Erythroblast (primary cell): ENCODE data around the gene PPIL6.
"Not testable (repeated sequence)": the region's sequence is repeated elsewhere in the genome, so short reads cannot be mapped to it uniquely, and the experiment has no call there.

ENCODE experiments used
- DNase-seq, 2 experiments: peaks; one replicate each; lab custom pipeline; 2025; lab: John Stamatoyannopoulos, UW
- GATA1 ChIP-seq: IDR thresholded peaks from 2 replicates; pipeline ENCODE4 v1.6.1; 2011; ENCODE audit warnings: low read depth, mild to moderate bottlenecking, control low read depth, low read length, moderate library complexity
- POLR2A ChIP-seq: IDR thresholded peaks from 2 replicates; pipeline ENCODE4 v1.6.1; 2011; ENCODE audit warnings: mild to moderate bottlenecking, low read length

The PPIL6 gene

DNA sequence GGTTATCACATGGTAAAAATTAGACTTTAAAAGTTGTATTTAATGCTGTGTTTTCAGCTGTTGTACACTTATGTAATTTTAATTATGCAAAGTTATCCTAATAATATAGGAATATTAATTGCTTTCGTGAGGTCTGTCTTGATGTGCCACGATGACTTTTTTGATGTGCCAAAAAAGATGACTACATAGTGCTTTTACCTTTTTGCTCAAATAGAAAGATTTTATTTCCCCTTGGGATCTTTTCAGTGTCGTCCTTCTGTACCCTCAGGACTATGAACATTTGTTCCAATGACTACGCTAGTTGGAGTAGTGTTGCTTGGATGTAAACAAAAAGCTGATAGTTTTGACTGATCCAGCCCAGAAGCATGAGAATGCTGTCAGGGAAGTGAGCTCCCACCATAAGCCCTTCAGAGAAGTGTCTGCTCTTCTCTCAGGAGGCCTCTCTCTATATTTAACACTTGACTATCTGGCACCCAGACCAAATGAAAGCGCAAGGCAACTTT, 56.9 kb downstream of the PPIL6 start:
- peak; percentile 42 to 50 for DNase-seq
- TF ChIP-seq GATA1 (no peak), POLR2A (no peak)

DNA sequence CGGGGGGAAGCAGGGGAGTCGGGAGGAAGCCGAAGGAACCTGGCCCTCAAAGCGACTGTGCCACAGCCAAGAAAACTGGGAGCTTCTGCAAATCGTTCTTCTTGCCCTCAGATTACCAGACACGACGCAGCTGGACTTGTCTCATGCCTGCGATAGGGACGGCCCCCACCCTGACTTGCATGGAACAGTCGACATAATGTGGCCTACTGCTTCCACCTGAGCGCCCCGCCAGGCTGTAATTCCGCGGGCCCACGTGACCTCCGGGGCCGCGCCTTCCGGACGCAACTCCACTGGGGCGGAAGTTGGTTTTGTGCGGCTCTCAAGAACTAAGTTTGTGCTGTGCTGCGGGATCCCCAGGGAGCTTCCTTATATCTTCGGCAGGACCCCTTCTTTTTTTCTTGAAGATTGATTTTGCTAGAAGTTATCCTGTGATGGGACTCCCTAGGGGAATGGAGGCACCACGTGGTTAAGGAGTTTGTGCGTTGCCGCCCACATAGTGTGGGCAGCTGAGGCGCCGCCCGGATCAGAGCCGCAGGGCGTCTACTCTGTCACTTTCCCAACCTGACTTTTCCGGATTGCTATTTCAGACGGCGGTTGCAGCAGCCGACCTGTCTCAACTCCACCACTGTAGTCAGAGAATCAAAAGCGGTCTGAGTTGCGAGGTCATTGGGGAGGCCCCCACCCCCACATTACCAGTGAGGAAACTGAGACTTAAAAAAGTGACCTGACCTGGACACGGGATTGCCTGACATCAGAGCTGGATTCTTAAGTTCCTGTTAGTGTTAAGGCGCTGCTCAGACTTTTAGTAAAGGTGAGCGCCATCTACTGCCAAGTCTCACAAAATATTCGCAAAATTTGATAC, 57.6 kb downstream of the PPIL6 start:
- DNase-seq, result peak; percentile 98 to 99
- peak; percentile 86 for TF ChIP-seq POLR2A
- no peak for TF ChIP-seq GATA1

DNA sequence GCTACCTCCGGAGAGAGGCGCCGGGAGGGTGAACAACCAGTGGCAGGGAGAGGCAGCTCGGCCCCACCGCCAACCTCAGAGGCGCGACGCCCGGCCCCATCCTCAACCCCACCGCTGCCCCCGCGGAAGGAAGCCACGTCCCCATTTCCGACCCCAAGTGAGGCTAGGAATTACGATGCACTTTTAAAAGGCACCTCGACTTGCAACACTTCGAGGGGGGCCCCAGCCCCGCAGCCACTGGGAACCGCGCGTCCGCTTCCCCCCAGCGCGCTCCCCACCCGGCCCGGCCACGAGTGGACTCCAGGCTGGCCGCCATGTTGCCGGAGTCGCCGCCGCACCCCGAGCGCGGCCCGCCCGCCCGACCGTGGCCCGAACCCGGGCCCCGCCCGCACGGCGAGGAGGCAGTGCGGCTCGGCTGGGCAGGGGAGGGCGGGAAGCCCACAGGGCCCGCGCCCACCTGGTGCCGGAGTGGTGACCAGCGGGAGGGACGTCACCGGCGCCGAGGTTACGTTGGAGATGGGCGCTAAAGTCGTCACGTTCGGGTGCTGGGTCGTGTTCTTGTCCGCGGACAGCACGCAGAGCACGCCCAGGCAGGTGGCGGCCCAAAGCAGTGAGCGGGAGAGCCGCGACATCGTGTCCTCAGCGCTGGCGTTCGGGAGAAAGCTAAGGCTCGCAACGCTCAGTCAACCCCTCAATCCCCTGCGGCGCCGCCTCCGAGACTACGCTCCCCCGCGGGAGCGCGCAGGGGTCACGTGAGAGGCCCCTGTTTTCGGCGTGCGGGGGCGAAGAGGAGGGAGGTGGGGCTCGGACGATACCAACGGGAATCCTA, 58.5 kb downstream of the PPIL6 start, which contains the start of gene CD164:
Gene CD164 (minus strand): TSS at position 721 of the 829 bp plus-strand sequence. CDS start 89 bp downstream, at position 632.
- TF ChIP-seq GATA1 (no peak), POLR2A (peak; percentile 98)
- peak; percentile 98 to 99 for DNase-seq

DNA sequence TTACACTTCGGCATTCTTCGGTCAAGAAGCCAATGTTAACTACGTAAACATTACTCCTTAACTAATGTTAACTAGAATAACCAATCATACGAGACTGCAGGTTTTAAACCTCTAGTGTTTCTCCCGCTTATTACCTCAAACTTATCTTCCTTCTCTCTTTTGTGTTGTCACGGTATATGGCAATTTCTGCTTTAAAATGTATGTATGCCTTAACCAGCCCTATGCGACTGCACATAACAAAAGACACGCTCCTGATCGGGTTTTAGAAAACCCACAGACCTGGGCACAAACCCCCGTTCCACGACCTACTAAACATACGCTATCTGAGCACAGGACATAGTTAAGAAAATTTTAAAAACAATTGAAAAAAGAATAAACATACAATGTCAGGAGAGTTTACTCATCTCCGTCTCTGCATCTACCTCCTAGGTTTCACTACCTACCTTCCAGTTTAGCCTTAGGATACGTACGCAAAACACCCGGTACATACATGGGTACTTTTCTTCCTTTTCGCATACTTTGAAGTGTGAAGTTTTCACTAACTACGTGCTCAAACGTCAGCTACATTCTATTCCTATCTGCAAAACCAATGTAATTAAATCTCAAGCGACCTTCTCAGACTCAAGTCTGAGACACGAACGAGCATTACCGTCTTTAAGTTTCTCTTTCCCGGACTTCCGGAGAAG, 59.2 kb downstream of the PPIL6 start:
- peak; percentile 61 to 73 for DNase-seq
- TF ChIP-seq GATA1 (no peak), POLR2A (no peak)

DNA sequence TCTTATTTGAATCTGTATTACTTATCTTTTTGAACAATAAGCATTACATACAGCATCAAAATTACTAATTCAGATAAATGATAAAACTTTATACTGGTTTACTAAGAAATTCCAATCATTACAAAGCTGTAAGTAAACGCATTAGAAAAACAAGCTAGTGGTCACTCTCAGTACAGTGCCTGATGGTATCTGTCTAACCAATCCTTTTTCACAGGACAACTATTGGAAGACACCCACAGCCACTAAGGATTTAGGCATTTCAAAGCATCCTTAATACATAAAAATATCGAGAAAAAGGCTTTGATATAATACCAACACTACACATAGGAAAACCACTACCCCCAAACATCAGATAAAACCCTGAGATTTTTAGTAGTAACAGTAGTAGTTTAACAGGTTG, 60.7 kb downstream of the PPIL6 start:
- peak; percentile 12 to 37 for DNase-seq
- TF ChIP-seq GATA1 (no peak), POLR2A (no peak)

DNA sequence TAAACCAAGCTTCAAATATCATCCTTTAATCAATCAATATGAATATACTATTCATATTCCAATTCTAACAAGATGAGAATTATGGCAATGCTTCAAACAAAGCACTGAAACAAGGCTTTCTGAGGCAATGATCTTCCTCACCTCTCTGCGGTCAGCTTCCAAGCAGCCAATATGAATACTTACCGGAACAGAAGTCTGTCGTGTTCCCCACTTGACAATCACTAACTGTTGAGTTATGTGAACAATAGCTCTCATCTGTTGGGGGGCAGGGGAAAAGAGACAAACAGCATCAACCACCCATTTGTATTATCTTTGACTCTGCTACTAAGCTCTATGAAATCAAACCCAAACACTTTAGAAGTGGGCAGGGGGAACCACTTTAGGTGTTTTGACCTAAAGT, 62.7 kb downstream of the PPIL6 start:
- no peak for TF ChIP-seq GATA1
- no peak for TF ChIP-seq POLR2A

DNA sequence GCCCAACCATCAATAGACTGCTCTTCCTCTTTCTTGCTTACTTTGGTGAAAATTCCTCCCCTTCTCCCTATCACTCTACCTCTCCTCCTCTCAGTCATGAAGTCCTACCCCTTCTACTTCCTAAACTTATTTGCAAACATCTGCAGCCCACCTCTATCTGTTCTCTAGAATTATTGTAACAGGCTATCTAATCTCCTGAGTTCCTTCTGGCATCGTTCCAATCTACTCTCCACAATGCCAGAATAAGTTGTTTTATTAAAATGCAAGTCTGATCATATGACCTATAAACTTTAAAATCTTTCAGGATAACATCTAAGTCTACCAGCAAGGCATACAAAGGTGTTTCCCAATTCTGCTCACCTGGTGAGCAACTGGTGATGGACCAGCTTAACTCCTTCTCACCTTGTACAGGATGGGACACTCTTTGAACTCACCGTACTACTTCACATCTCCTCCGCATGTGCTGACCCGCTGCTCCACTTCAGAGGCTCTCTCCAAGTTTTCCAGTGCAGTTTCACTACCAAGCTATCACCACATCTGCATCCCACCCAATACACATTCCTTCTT, 66.0 kb downstream of the PPIL6 start:
- peak; percentile 16 to 22 for DNase-seq
- TF ChIP-seq GATA1 (no peak), POLR2A (no peak)

More for the DNA sequence above, 62.7 kb downstream of the PPIL6 start:
- no peak for DNase-seq

DNA sequence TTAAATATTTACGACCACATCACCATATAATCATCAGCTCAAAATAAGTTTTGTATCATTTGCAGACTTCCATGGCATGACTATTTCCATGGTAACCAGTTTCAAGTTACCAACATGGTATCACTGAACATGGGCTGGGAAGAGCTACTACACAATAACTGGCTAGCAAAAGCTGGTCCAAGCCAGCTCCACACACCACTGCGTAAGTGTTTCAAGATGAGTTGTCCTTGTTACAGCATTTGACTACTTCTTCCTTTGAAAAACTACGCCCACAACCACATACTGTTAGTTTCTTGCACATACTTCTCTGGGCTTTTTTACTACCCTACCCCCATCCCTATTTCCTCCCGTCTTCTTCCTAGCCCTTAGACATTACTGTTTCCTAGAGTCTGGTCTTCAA, 66.7 kb downstream of the PPIL6 start:
- TF ChIP-seq GATA1, result no peak
- no peak for TF ChIP-seq POLR2A
- no peak for DNase-seq

DNA sequence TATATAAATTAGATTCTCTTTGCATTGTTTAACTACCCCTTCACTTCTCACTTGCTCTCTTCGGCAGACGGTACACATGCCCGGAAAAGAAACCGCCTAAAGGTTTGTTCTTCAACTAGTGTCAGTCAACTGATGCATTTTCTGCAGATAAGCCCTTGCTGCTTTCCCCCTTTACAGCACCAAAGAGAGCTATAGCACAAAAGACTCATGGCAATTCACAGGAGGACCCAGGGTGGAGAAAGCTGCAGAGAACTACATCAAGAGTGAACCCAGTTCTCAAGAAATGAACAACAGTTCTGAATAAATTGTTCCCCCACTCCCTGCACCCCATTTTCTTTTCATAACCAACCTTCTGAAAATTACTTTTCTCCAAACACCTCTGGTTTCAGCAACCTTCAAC, 67.1 kb downstream of the PPIL6 start:
- TF ChIP-seq GATA1 (no peak), POLR2A (no peak)
- no peak for DNase-seq

DNA sequence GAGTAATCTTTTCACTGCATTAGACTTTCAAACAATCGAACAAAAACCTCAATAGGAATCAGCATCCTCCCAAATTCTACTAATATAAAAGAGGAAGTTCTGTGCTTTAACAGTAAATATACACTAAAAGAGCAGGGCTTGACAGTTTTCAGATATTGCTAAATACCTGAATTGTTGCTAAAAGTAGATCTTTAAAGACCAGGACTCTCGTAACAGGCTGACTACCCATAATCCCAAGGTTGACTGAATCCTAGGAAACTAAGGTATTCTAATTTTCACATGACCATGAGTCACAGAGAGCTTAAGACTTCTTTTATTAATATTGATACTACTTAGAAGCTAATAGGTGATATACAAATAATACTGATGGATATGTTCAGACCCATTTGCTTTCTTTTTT, 68.3 kb downstream of the PPIL6 start:
- no peak for DNase-seq
- TF ChIP-seq GATA1 (no peak), POLR2A (no peak)

DNA sequence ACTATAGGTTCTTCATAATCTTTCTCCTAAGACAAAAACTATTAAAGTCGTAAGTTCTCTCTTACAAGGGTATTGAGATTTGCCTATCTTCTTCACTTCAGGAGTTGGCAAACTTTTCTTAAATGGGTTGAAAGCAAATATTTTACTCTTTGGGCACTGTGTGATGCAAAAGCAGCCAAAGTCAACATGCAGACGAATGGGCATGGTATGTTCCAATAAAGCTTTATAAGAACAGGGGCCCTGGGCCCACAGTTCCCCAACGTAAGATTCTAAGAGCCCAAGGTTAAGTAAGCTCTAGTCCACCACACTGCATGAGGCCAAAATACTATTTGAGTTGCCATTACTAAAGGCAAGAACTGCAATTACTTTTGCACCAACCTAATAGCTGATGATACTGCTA, 69.6 kb downstream of the PPIL6 start:
- DNase-seq, result no peak
- TF ChIP-seq GATA1 (no peak), POLR2A (peak; percentile 15)

DNA sequence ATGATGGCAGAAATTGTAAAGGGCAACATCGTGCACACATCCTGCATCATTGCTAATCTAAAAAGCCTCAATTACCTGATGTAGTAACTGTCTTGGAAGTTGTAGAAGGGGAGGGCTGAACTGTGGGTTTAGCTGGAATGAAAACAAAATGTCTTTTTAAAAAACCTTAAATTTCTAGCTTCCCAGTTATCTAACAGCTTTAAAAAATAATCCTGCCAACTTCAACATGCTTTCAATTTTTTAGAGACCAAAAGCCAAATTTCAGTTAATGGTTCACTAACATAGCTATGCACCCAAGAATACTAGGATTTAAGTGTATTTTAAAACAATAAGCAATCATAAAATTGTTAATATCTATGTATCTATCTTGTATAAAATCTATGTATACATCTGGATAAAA, 70.1 kb downstream of the PPIL6 start:
- TF ChIP-seq POLR2A (no peak), GATA1 (no peak)
- no peak for DNase-seq

DNA sequence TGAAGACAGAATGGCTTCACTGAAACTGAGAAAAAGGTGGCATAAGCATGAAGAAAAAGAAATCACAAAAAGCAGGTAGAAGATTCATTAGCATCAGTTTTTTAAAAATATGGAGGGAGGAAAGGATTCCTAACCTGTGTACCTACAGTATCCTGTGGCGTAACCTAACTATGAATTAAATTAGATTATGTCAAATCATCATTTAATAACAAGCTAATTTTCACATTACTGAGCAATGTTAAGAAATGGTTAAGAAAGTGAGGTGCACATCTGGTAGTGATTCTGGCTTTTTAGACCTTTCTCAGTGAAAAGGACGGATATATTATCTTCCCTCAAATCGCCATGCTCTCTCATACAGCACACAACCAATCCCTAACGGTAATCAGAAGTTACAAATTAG, 70.7 kb downstream of the PPIL6 start:
- TF ChIP-seq GATA1, result no peak
- TF ChIP-seq POLR2A, result no peak
- no peak for DNase-seq

DNA sequence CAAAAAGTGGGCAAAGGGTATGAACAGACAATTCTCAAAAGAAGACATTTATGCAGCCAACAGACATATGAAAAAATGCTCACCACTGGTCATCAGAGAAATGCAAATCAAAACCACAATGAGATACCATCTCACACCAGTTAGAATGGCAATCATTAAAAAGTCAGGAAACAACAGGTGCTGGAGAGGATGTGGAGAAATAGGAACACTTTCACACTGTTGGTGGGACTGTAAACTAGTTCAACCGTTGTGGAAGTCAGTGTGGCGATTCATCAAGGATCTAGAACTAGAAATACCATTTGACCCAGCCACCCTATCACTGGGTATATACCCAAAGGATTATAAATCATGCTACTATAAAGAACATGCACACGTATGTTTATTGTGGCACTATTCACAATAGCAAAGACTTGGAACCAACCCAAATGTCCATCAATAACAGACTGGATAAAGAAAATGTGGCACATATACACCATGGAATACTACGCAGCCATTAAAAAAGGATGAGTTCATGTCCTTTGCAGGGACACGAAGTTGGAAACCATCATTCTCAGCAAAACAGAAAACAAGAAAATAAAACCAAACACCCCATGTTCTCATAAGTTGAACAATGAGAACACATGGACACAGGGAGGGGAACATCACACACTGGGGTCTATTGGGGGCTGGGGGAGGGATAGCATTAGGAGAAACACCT, 75.9 kb downstream of the PPIL6 start:
- not testable (repeated sequence) for DNase-seq
